Kidney (tissue), 14 donors: ENCODE data around the gene FUT8. TPM values are rescaled to one million over a fixed set of nuclear protein-coding genes. Genes with fewer than 3 reads are reported as not detected.

Experiments used
- DNase-seq, 5 donors: peaks; one replicate each; pipeline ENCODE4 v3.0.0-alpha.2; 2013 to 2020
- FAIRE-seq: peaks from 2 replicates; lab custom pipeline; 2012; peaks lifted over from hg19 to GRCh38; lab: Jason Lieb, UNC
- H3K27ac ChIP-seq, 2 donors: one replicate each; pipeline ENCODE4 v1.7.0; 2013; ENCODE audit warnings: low read depth in 2 of 2, low read length in 2 of 2, inconsistent platforms in 1 of 2
- H3K27me3 ChIP-seq: one replicate; pipeline ENCODE4 v1.7.1; 2013; ENCODE audit warnings: low read length, inconsistent platforms; ENCODE audit not compliant: control insufficient read depth, insufficient read depth
- H3K36me3 ChIP-seq, 3 donors: one replicate each; pipeline versions ENCODE4 v1.7.0 to v1.7.1; 2013; ENCODE audit warnings: low read length in 3 of 3, control low read depth in 1 of 3, inconsistent platforms in 1 of 3; ENCODE audit not compliant: insufficient read depth in 3 of 3, control insufficient read depth in 2 of 3
- H3K4me1 ChIP-seq, 3 donors: one replicate each; pipeline versions ENCODE4 v1.7.0 to v1.7.1; 2013; ENCODE audit warnings: low read length in 3 of 3, inconsistent platforms in 1 of 3, low read depth in 1 of 3; ENCODE audit not compliant: control insufficient read depth in 2 of 3, insufficient read depth in 2 of 3
- H3K4me3 ChIP-seq, 3 donors: one replicate each; pipeline versions ENCODE4 v1.7.0 to v1.8.1; 2013; ENCODE audit warnings: low read length in 3 of 3, control low read depth in 1 of 3, inconsistent platforms in 1 of 3
- H3K9ac ChIP-seq, 3 donors: one replicate each; pipeline versions ENCODE4 v1.7.0 to v1.7.1; 2013; ENCODE audit warnings: low read length in 3 of 3, control low read depth in 1 of 3, inconsistent platforms in 1 of 3
- H3K9me3 ChIP-seq, 3 donors: one replicate each; pipeline versions ENCODE4 v1.7.0 to v1.7.1; 2013; ENCODE audit warnings: low read length in 3 of 3, control low read depth in 1 of 3, inconsistent platforms in 1 of 3; ENCODE audit not compliant: control insufficient read depth in 2 of 3, insufficient read depth in 1 of 3
- CTCF ChIP-seq: IDR thresholded peaks from 3 replicates; pipeline ENCODE4 v1.5.1; 2012; ENCODE audit warnings: mild to moderate bottlenecking, moderate library complexity, borderline replicate concordance; ENCODE audit not compliant: insufficient read depth; ENCODE audit errors: extremely low read depth
- intact Hi-C: fragments of 100-400 bp; cut with DNase I; formaldehyde crosslinking; loops from one replicate; pipeline ENCODE4 v1.11.1; 2022
- polyA plus RNA-seq: library from polyadenylated mRNA; stranded (reverse); fragments of 350-450 nt; fragmentation: Illumina TruSeq; extraction: RNeasy Lipid Tissue Mini Kit (QIAGEN cat#74804); gene quantifications from one replicate; pipeline ENCODE4 v1.2.3, GENCODE V29; 2014; ENCODE audit warnings: low read depth, low replicate concordance; ENCODE audit not compliant: insufficient read depth
- total RNA-seq: library from RNA; stranded (reverse); fragmentation: NEBNext Ultra II Directional; extraction: Animal tissue kit (Norgen Biotek cat#: 25700); gene quantifications from one replicate; pipeline ENCODE4 v1.2.1, GENCODE V29; 2021
- donor health status: control.
- donor health status: control.
- donor health status: control.
- donor health status: control.
- donor health status: control.
- donor health status: DM: yes; HTN: yes; CAD: no.
- donor health status: Normal renal cell carcinoma (clear cell type).

FUT8 gene
- total and polyA plus RNA-seq, 2 donors from 2014 or later: 8.2 to 49.6 TPM

GRCh38 chr14:65784574-65784973 is 372.0 kb downstream of the FUT8 start:
- no peak for DNase-seq
- no peak for TF ChIP-seq CTCF
- no peaks in the 10 kb centered on the region for H3K9me3 ChIP-seq
- no peak for FAIRE-seq
- no peaks in the 10 kb centered on the region for H3K27me3 ChIP-seq
- no peak overlapping the region for H3K9ac ChIP-seq
- H3K4me3 ChIP-seq: no peak overlapping the region
- intact Hi-C loops: no loop called here
- no peaks in the 10 kb centered on the region for H3K36me3 ChIP-seq
- no peak overlapping the region for H3K27ac ChIP-seq
- H3K4me1 ChIP-seq: no peaks in the 10 kb centered on the region

GRCh38 chr14:65787461-65787860 is 374.9 kb downstream of the FUT8 start:
- FAIRE-seq: no peak
- no peak for TF ChIP-seq CTCF
- no peak for DNase-seq
- no peaks in the 10 kb centered on the region for H3K9me3 ChIP-seq
- no peak overlapping the region for H3K4me3 ChIP-seq
- no peaks in the 10 kb centered on the region for H3K4me1 ChIP-seq
- no peak overlapping the region for H3K27ac ChIP-seq
- intact Hi-C loops: no loop called here
- no peak overlapping the region for H3K9ac ChIP-seq
- no peaks in the 10 kb centered on the region for H3K27me3 ChIP-seq
- no peaks in the 10 kb centered on the region for H3K36me3 ChIP-seq

GRCh38 chr14:65788876-65789275 is 376.3 kb downstream of the FUT8 start:
- no peaks in the 10 kb centered on the region for H3K4me1 ChIP-seq
- H3K9ac ChIP-seq: no peak overlapping the region
- no peaks in the 10 kb centered on the region for H3K27me3 ChIP-seq
- DNase-seq (no peak), FAIRE-seq (no peak)
- no peaks in the 10 kb centered on the region for H3K36me3 ChIP-seq
- no peaks in the 10 kb centered on the region for H3K9me3 ChIP-seq
- TF ChIP-seq CTCF: no peak
- H3K4me3 ChIP-seq: no peak overlapping the region
- H3K27ac ChIP-seq: no peak overlapping the region
- intact Hi-C loops: no loop called here

- TF ChIP-seq CTCF: no peak
- no peak for FAIRE-seq
- Histone ChIP-seq H3K27ac (no peak overlapping the region), H3K4me1 (no peaks in the 10 kb centered on the region), H3K9ac (no peak overlapping the region), H3K4me3 (no peak overlapping the region), H3K36me3 (no peaks in the 10 kb centered on the region), H3K27me3 (no peaks in the 10 kb centered on the region), H3K9me3 (no peaks in the 10 kb centered on the region)
- DNase-seq: no peak
- intact Hi-C loops: no loop called here
Observed at GRCh38 chr14:65789363-65789762, 376.8 kb downstream of the FUT8 start.
